ENCODE results near the gene BBS9.

DNA sequence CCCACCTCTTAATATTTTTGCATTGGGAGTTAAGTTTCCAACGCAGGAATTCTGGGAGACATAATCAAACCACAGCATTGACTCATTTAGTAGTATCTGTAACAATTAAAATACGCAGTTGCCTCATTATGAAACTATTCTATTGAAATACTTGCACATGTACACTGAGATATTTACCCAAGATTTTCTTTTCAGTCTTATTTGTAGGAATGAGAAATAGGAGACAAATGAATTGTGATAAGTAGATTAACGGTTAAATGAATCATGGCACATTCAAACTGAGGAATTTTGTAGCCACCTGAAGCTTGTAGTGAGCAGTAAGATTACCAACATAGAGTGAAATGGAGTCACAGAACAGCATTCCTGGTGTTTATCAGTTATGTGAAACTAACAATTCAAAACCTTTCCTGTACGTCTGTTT is 38.2 kb upstream of the BBS9 start:
- TF ChIP-seq, protein P1, sequence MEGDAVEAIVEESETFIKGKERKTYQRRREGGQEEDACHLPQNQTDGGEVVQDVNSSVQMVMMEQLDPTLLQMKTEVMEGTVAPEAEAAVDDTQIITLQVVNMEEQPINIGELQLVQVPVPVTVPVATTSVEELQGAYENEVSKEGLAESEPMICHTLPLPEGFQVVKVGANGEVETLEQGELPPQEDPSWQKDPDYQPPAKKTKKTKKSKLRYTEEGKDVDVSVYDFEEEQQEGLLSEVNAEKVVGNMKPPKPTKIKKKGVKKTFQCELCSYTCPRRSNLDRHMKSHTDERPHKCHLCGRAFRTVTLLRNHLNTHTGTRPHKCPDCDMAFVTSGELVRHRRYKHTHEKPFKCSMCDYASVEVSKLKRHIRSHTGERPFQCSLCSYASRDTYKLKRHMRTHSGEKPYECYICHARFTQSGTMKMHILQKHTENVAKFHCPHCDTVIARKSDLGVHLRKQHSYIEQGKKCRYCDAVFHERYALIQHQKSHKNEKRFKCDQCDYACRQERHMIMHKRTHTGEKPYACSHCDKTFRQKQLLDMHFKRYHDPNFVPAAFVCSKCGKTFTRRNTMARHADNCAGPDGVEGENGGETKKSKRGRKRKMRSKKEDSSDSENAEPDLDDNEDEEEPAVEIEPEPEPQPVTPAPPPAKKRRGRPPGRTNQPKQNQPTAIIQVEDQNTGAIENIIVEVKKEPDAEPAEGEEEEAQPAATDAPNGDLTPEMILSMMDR (IDR thresholded peaks at IDR 0.05; ENCODE audit: low read depth, low read length, missing input control) = no peak
- TF ChIP-seq RXRA (IDR thresholded peaks at IDR 0.05) (no peak), HNF4A (conservative IDR thresholded peaks at IDR 0.05) (no peak), SP1 (IDR thresholded peaks at IDR 0.05) (no peak)
- TF ChIP-seq, protein P2, sequence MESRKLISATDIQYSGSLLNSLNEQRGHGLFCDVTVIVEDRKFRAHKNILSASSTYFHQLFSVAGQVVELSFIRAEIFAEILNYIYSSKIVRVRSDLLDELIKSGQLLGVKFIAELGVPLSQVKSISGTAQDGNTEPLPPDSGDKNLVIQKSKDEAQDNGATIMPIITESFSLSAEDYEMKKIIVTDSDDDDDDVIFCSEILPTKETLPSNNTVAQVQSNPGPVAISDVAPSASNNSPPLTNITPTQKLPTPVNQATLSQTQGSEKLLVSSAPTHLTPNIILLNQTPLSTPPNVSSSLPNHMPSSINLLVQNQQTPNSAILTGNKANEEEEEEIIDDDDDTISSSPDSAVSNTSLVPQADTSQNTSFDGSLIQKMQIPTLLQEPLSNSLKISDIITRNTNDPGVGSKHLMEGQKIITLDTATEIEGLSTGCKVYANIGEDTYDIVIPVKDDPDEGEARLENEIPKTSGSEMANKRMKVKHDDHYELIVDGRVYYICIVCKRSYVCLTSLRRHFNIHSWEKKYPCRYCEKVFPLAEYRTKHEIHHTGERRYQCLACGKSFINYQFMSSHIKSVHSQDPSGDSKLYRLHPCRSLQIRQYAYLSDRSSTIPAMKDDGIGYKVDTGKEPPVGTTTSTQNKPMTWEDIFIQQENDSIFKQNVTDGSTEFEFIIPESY (IDR thresholded peaks at IDR 0.05) = no peak
- TF ChIP-seq, protein P3, sequence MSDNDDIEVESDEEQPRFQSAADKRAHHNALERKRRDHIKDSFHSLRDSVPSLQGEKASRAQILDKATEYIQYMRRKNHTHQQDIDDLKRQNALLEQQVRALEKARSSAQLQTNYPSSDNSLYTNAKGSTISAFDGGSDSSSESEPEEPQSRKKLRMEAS (IDR thresholded peaks at IDR 0.05) = no peak
- TF ChIP-seq, protein P4, sequence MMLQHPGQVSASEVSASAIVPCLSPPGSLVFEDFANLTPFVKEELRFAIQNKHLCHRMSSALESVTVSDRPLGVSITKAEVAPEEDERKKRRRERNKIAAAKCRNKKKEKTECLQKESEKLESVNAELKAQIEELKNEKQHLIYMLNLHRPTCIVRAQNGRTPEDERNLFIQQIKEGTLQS (IDR thresholded peaks at IDR 0.05) = no peak
